Neutrophil (primary cell): ENCODE measurements around the gene RSPRY1.

ENCODE experiments used
- H3K27ac ChIP-seq: fragments of 200-600 bp; sonication (generic); 2 replicates; pipeline ENCODE4 v1.5.1; 2016; ENCODE audit warnings: mild to moderate bottlenecking, moderate library complexity
- H3K27me3 ChIP-seq: fragments of 200-600 bp; sonication (generic); 2 replicates; pipeline ENCODE4 v1.6.0; 2016; ENCODE audit warnings: mild to moderate bottlenecking
- H3K36me3 ChIP-seq: fragments of 200-600 bp; sonication (generic); 2 replicates; pipeline ENCODE4 v1.5.1; 2017
- H3K4me1 ChIP-seq, 2 experiments: fragments of 200-600 bp in 1 of 2; sonication (generic) in 1 of 2; 1 replicate in 1 of 2; 2 replicates in 1 of 2; pipeline versions ENCODE4 v1.5.1 to v1.6.1; 2013 to 2016; ENCODE audit warnings: low read depth in 1 of 2, low read length in 1 of 2, mild to moderate bottlenecking in 1 of 2, moderate library complexity in 1 of 2; ENCODE audit not compliant: control insufficient read depth in 1 of 2, insufficient read depth in 1 of 2
- H3K4me3 ChIP-seq, 2 experiments: fragments of 200-600 bp in 1 of 2; sonication (generic) in 1 of 2; 1 replicate in 1 of 2; 2 replicates in 1 of 2; pipeline ENCODE4 v1.5.1; 2013 to 2016; ENCODE audit warnings: low read depth in 1 of 2, low read length in 1 of 2, mild to moderate bottlenecking in 1 of 2, moderate library complexity in 1 of 2
- H3K9me3 ChIP-seq: fragments of 200-600 bp; sonication (generic); 2 replicates; pipeline ENCODE4 v1.5.1; 2016
- TF ChIP-seq, protein P1 (sequence below): fragments of 200-600 bp; sonication (generic); IDR thresholded peaks from 2 replicates; pipeline ENCODE4 v1.5.1; 2016; ENCODE audit warnings: antibody characterized with exemption

The RSPRY1 gene

GRCh38 chr16:57223057-57223456 is 36.9 kb downstream of the RSPRY1 start:
- Histone ChIP-seq H3K4me1 (no peaks in the 10 kb centered on the region), H3K27ac (no peak overlapping the region), H3K27me3 (no peaks in the 10 kb centered on the region), H3K4me3 (no peak overlapping the region), H3K36me3 (peaks cover 81% of the 10 kb centered on the region), H3K9me3 (peaks cover under 1% of the 10 kb centered on the region)
- TF ChIP-seq, protein P1, sequence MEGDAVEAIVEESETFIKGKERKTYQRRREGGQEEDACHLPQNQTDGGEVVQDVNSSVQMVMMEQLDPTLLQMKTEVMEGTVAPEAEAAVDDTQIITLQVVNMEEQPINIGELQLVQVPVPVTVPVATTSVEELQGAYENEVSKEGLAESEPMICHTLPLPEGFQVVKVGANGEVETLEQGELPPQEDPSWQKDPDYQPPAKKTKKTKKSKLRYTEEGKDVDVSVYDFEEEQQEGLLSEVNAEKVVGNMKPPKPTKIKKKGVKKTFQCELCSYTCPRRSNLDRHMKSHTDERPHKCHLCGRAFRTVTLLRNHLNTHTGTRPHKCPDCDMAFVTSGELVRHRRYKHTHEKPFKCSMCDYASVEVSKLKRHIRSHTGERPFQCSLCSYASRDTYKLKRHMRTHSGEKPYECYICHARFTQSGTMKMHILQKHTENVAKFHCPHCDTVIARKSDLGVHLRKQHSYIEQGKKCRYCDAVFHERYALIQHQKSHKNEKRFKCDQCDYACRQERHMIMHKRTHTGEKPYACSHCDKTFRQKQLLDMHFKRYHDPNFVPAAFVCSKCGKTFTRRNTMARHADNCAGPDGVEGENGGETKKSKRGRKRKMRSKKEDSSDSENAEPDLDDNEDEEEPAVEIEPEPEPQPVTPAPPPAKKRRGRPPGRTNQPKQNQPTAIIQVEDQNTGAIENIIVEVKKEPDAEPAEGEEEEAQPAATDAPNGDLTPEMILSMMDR, result no peak

GRCh38 chr16:57224651-57225335 is 38.7 kb downstream of the RSPRY1 start:
- Histone ChIP-seq H3K36me3 (peaks cover 89% of the 10 kb centered on the region), H3K9me3 (no peaks in the 10 kb centered on the region), H3K4me1 (no peaks in the 10 kb centered on the region), H3K27me3 (no peaks in the 10 kb centered on the region), H3K27ac (peak overlapping the region; percentile 30), H3K4me3 (no peak overlapping the region)
- TF ChIP-seq, protein P1, result no peak

GRCh38 chr16:57225978-57226377 is 39.8 kb downstream of the RSPRY1 start:
- H3K4me1 ChIP-seq, result no peaks in the 10 kb centered on the region
- no peaks in the 10 kb centered on the region for H3K27me3 ChIP-seq
- H3K9me3 ChIP-seq, result no peaks in the 10 kb centered on the region
- H3K27ac ChIP-seq, result no peak overlapping the region
- TF ChIP-seq, protein P1, result no peak
- peaks cover 96% of the 10 kb centered on the region for H3K36me3 ChIP-seq
- H3K4me3 ChIP-seq, result no peak overlapping the region

DNA sequence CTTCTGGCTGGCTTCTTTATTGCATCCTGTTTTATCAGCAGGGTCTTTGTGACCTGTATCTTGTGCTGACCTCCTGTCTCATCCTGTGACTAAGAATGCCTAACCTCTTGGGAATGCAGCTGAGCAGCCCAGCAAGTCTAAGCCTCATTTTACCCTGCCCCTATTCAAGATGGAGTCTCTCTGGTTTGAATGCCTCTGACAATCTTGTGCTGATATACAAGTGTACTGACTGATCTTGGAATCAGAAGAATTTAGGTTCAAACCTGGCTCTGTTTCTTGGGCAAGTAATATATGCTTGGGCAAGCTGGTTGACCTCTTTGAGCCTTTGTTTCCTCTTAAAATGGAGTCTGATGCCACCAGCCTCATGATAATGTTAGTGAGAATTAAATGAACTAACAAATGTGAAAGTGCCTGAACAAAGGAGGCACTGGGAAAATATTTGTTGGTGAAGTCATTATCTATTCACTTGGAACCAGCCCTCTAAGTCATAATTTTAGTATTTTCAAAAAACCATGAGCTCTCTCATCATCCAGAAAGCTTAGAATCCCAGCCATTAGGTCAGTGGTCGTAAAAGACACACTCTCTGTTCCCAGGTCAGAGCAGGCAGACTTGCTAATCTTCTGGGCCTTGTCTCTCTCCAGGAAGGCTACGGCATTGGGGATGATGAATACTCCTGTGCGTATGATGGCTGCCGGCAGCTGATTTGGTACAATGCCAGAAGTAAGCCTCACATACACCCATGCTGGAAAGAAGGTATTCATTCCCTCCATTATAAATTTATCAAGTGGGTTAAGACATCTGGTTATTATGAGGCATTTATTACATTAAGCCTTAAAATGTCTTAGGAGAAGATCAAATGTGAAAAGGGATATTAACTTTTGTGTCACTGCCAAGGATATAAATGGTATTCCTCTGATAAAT is 40.8 kb downstream of the RSPRY1 start:
- TF ChIP-seq, protein P1, result no peak

GRCh38 chr16:57229079-57229478 is 43.0 kb downstream of the RSPRY1 start:
- TF ChIP-seq, protein P1, result no peak
- no peaks in the 10 kb centered on the region for H3K4me1 ChIP-seq
- H3K36me3 ChIP-seq, result peaks cover 97% of the 10 kb centered on the region

More for the DNA sequence above, 40.8 kb downstream of the RSPRY1 start:
- no peaks in the 10 kb centered on the region for H3K27me3 ChIP-seq
- H3K4me3 ChIP-seq, result no peak overlapping the region
- H3K36me3 ChIP-seq, result peaks cover 96% of the 10 kb centered on the region
- no peaks in the 10 kb centered on the region for H3K9me3 ChIP-seq
- no peaks in the 10 kb centered on the region for H3K4me1 ChIP-seq
- no peak overlapping the region for H3K27ac ChIP-seq

More at GRCh38 chr16:57229079-57229478, 43.0 kb downstream of the RSPRY1 start:
- no peak overlapping the region for H3K27ac ChIP-seq
- no peaks in the 10 kb centered on the region for H3K9me3 ChIP-seq
- H3K27me3 ChIP-seq, result no peaks in the 10 kb centered on the region
- no peak overlapping the region for H3K4me3 ChIP-seq
